ENCODE measurements around the gene ABCB8.

ABCB8 gene

GRCh38 chr7:151075978-151076426, 47.8 kb downstream of the ABCB8 start:
- TF ChIP-seq CTCF (IDR thresholded peaks at IDR 0.05), result no peak
- H2AFZ ChIP-seq, result no peak overlapping the region
- H3K27me3 ChIP-seq (ENCODE audit: control insufficient read depth, insufficient read depth, low read length), result no peaks in the 10 kb centered on the region
- H3K9ac ChIP-seq, result no peak overlapping the region
- H3K4me1 ChIP-seq, result peaks cover 20% of the 10 kb centered on the region
- no peaks in the 10 kb centered on the region for H3K9me3 ChIP-seq (ENCODE audit: control insufficient read depth, low read length)
- H3K4me2 ChIP-seq (ENCODE audit: low read length), result no peak overlapping the region
- H3K79me2 ChIP-seq, result peaks cover 11% of the 10 kb centered on the region
- H3K4me3 ChIP-seq (ENCODE audit: low read depth, low read length), result no peak overlapping the region
- H3K36me3 ChIP-seq (ENCODE audit: control insufficient read depth, insufficient read depth, low read length), result no peaks in the 10 kb centered on the region
- no peak overlapping the region for H3K27ac ChIP-seq

DNA sequence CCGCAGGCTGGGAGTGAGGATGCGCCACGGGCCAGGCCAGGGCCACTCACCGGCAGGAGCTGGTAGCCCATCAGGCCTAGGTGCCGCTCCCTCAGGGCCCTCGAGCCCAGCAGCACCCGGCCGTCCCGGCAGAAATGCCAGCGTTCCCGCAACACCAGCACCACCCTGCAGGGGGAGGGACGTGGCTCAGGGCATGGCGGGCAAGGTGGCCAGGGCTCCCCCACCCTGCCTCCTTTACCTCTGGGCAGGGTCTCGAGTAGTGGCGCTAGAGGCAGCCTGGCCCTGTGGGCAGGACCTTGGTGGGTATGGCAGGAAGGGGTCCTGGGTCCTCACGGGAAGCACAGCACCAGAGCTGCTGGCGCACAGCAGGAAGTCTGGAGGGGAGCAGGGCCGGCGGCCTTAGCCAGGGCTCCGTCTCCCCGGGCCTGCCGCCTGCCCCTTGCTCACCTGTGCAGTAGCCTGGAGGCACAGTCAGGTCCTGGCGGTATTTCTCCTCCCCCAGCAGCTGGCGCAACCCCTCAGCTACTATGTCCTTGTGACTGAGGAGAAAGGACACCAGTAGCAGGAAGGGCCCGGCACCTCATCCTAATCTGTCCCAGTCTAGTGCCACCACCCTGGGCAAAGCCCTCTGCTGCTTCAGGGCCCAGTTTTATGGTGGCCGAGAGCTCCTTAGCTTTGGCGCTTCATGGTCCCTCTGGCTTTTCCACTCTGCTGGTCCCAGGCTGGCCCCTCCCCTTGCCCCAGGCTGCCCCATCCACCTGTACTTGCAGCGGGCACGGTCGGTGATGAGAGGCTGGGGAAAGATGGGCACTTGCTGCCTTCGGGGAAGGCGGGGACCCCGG, 48.8 kb downstream of the ABCB8 start:
- peaks cover 10% of the 10 kb centered on the region for H3K79me2 ChIP-seq
- H3K4me3 ChIP-seq (ENCODE audit: low read depth, low read length), result no peak overlapping the region
- TF ChIP-seq CTCF (IDR thresholded peaks at IDR 0.05), result peak; percentile 22
- H3K27me3 ChIP-seq (ENCODE audit: control insufficient read depth, insufficient read depth, low read length), result no peaks in the 10 kb centered on the region
- no peaks in the 10 kb centered on the region for H3K9me3 ChIP-seq (ENCODE audit: control insufficient read depth, low read length)
- peaks cover 23% of the 10 kb centered on the region for H3K4me1 ChIP-seq
- peak overlapping the region; percentile 68 for H3K27ac ChIP-seq
- no peak overlapping the region for H2AFZ ChIP-seq
- no peaks in the 10 kb centered on the region for H3K36me3 ChIP-seq (ENCODE audit: control insufficient read depth, insufficient read depth, low read length)
- no peak overlapping the region for H3K9ac ChIP-seq
- no peak overlapping the region for H3K4me2 ChIP-seq (ENCODE audit: low read length)

DNA sequence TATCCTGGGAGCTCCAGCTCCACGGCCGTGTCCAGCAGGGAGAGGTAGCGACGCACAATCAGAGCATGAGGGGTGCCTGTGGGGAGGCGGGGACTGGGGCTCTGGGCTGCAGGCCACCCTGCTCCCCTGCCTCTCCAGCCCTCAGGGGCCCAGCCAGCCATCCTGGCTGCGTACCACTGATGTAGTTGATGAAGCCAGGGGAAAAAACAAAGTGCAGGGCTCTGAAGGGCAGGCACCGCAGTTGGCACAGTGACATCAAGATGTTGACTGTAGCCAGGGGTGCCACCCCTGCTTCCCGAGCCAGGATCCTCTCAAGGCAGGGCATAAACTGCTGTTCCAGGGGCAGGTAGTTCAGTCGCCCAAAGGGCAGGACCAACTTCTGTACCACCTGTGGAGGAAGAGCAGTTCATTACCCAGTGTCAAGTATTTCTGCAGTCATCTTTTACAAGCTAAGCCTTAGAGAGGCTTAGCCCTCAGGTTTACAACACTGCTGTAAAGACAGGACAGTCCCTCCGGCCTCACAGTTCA, 49.5 kb downstream of the ABCB8 start:
- Histone ChIP-seq H3K27me3 (ENCODE audit: control insufficient read depth, insufficient read depth, low read length) (no peaks in the 10 kb centered on the region), H3K9ac (no peak overlapping the region), H3K4me2 (ENCODE audit: low read length) (no peak overlapping the region), H3K27ac (peak overlapping the region; percentile 68), H3K9me3 (ENCODE audit: control insufficient read depth, low read length) (no peaks in the 10 kb centered on the region), H3K4me1 (peaks cover 26% of the 10 kb centered on the region), H2AFZ (no peak overlapping the region), H3K79me2 (peaks cover 10% of the 10 kb centered on the region), H3K36me3 (ENCODE audit: control insufficient read depth, insufficient read depth, low read length) (no peaks in the 10 kb centered on the region), H3K4me3 (ENCODE audit: low read depth, low read length) (no peak overlapping the region)
- TF ChIP-seq CTCF (IDR thresholded peaks at IDR 0.05), result no peak

DNA sequence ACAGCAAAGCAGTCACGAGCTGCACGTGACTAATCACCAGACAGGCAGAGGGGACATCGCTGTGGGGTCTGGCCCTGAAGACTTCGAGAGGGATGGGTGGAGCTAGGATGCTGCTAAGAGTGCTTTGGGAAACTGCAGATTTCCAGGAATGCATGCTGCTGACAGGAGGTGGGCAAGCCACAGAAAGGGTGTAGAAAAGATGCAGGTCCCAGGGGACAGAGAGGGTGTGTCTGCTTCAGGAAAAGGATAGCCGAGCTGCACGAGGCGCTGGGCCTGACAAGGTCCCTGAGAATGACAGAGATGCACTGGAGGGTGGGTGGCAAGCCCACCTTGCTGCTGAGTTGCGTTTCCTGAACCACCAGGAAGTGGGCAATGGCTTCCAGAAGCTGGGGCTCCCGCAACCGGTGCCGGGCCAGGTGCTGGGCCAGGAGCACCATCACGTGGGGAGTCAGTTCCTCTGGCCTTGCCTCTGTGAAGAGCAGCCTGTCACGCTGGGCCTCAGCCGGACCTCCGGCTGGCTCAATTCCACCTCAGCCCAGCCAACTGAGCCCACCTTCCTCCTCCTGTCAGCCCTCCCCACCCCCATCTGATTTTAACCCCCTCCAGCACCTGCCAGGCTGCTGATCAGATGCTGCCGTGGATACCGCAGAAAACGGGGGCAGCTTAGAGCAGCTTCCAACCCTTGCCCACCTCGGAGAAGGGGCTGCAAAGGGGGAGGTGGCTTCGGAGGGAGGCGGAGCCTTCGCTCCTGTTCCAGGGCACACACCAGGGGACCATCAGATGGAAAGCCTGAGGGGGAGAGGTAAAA, 50.2 kb downstream of the ABCB8 start:
- no peak overlapping the region for H3K4me3 ChIP-seq (ENCODE audit: low read depth, low read length)
- no peak overlapping the region for H3K9ac ChIP-seq
- no peak overlapping the region for H3K4me2 ChIP-seq (ENCODE audit: low read length)
- no peak for TF ChIP-seq CTCF (IDR thresholded peaks at IDR 0.05)
- no peak overlapping the region for H3K27ac ChIP-seq
- H3K79me2 ChIP-seq, result peaks cover 10% of the 10 kb centered on the region
- no peaks in the 10 kb centered on the region for H3K9me3 ChIP-seq (ENCODE audit: control insufficient read depth, low read length)
- H3K4me1 ChIP-seq, result peaks cover 26% of the 10 kb centered on the region
- no peak overlapping the region for H2AFZ ChIP-seq
- no peaks in the 10 kb centered on the region for H3K27me3 ChIP-seq (ENCODE audit: control insufficient read depth, insufficient read depth, low read length)
- no peaks in the 10 kb centered on the region for H3K36me3 ChIP-seq (ENCODE audit: control insufficient read depth, insufficient read depth, low read length)
